CD8-positive, alpha-beta memory T cell (primary cell): ENCODE measurements around the gene MORN1. TPM values are rescaled to one million over a fixed set of nuclear protein-coding genes. Genes with fewer than 3 reads are reported as not detected.
A peak's percentile ranks its signal among the peaks of the same experiment; 100 is the strongest.

Experiments used
- CTCF ChIA-PET: fragments of 350-600 bp; sonication (Branson Sonifier 250); formaldehyde crosslinking; loops from one replicate; lab custom pipeline; 2021; ENCODE audit warnings: antibody characterized with exemption; lab: Charles Lee
- POLR2A ChIA-PET: fragments of 350-600 bp; sonication (Branson Sonifier 250); formaldehyde crosslinking; loops from one replicate; lab custom pipeline; 2021; ENCODE audit warnings: antibody characterized with exemption; lab: Charles Lee
- DNase-seq, 5 donors: peaks; one replicate each; pipeline versions ENCODE4 v3.0.0 to v3.0.0-alpha.2; 2020 to 2022; ENCODE audit warnings: mixed read lengths in 1 of 5
- H3K27ac ChIP-seq: one replicate; pipeline ENCODE4 v1.7.0; 2013; ENCODE audit warnings: low read depth, mild to moderate bottlenecking, low read length, moderate library complexity
- H3K27me3 ChIP-seq: 2 replicates; pipeline ENCODE4 v1.7.0; 2013; ENCODE audit warnings: low read length, mild to moderate bottlenecking; ENCODE audit not compliant: insufficient read depth, poor library complexity, severe bottlenecking
- H3K36me3 ChIP-seq: 2 replicates; pipeline ENCODE4 v1.7.0; 2013; ENCODE audit warnings: mild to moderate bottlenecking, low read length, moderate library complexity; ENCODE audit not compliant: insufficient read depth
- H3K4me1 ChIP-seq: 2 replicates; pipeline ENCODE4 v1.7.0; 2013; ENCODE audit warnings: mild to moderate bottlenecking, low read length, moderate library complexity; ENCODE audit not compliant: insufficient read depth
- H3K4me3 ChIP-seq: 2 replicates; pipeline ENCODE4 v1.7.0; 2013; ENCODE audit warnings: mild to moderate bottlenecking, low read length
- H3K9me3 ChIP-seq: 2 replicates; pipeline ENCODE4 v1.7.0; 2013; ENCODE audit warnings: mild to moderate bottlenecking, low read length
- H3K27ac Mint-ChIP-seq, 8 donors: one replicate each; pipeline ENCODE4 v1.8.0; 2020 to 2021; ENCODE audit warnings: mixed read lengths in 8 of 8, mild to moderate bottlenecking in 6 of 8, inconsistent platforms in 3 of 8, moderate library complexity in 3 of 8
- H3K27me3 Mint-ChIP-seq, 2 donors: one replicate each; pipeline ENCODE4 v1.8.0; 2020 to 2021; ENCODE audit warnings: mixed read lengths in 2 of 2, mild to moderate bottlenecking in 1 of 2, moderate library complexity in 1 of 2
- H3K36me3 Mint-ChIP-seq, 3 donors: one replicate each; pipeline ENCODE4 v1.8.0; 2020 to 2021; ENCODE audit warnings: mixed read lengths in 3 of 3, inconsistent platforms in 1 of 3, mild to moderate bottlenecking in 1 of 3
- H3K4me1 Mint-ChIP-seq, 3 donors: one replicate each; pipeline ENCODE4 v1.8.0; 2020 to 2021; ENCODE audit warnings: mixed read lengths in 3 of 3, inconsistent platforms in 1 of 3, mild to moderate bottlenecking in 1 of 3
- H3K4me3 Mint-ChIP-seq, 7 donors: one replicate each; pipeline ENCODE4 v1.8.0; 2020 to 2021; ENCODE audit warnings: mixed read lengths in 7 of 7, mild to moderate bottlenecking in 6 of 7, moderate library complexity in 4 of 7, inconsistent platforms in 2 of 7
- H3K9me3 Mint-ChIP-seq, 5 donors: one replicate each; pipeline ENCODE4 v1.8.0; 2020 to 2022; ENCODE audit warnings: mixed read lengths in 5 of 5, mild to moderate bottlenecking in 3 of 5, moderate library complexity in 2 of 5, inconsistent platforms in 1 of 5
- polyA plus RNA-seq: library from polyadenylated mRNA; unstranded; fragments of 300-500 nt; fragmentation: Illumina TruSeq; gene quantifications from one replicate; pipeline ENCODE4 v1.2.3, GENCODE V29; 2021
- total RNA-seq, 2 experiments: library from RNA; stranded (reverse); gene quantifications; one replicate each; pipeline ENCODE4 v1.2.3, GENCODE V29; 2021

The MORN1 gene
- total and polyA plus RNA-seq, 3 experiments from 2014 or later = 3.3 to 10.4 (median 9.4) TPM

DNA sequence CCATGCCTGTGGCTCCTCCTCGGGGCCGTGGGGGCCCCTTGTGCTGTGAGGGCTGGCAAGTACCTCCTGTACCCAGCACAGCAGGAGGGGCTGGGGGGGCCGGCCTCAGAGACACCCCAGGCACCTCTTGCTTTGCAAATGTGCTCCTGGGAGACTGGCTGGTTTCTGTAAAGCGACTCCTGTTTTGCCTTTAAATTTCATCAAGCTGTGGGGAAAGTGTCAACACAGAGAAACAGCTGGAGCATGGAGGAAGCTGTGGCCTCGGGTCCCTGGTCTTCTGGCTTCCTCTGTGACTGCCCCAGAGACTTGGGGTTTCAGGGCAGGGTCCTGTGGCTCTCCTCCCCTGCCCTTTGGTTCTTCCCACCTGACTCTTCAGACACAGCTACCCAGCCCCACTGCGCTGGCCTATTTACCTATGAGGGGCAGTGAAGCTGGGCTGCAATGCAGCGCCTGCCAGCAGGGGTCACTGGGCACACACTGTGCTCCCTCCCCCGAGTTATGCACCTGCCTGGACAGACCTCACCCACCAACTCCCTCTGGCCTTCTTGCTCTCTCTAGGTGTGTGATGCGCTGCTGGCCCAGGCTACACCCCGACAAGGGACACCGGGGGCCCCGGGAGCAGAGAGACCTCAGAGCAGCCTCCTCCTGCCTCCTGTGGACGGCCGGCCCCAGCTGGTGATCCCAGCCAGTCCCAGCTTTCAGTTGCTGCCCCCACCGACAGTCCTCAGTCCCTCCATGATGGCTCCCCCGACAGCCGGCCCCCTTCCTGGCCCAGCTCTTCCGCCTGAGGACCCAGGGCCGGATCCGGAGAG lies 38.6 kb upstream of the MORN1 start:
- POLR2A ChIA-PET = no interaction called here

DNA sequence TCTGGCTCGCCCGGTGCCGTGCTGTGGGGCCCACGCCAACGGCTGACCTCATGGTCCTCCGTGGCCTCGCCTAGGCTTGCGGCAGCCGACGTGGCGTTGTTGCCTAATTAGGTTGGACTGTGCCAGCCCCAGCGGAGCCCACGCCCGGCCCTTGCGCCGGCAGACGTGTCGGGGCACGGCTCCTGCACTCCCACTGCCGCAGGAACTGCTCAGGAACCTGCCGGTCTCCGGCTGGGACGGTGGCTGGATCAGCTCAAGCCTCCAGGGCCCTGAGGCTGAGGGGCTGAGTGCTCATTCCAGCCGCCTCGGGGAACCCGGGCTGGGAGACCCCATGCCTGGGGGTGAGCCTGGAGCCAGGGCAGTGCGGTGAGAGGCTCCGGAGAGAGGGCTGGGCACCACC lies 37.1 kb upstream of the MORN1 start:
- H3K27ac Mint-ChIP-seq = no peak overlapping the region
- no peaks in the 10 kb centered on the region for H3K9me3 ChIP-seq
- H3K4me3 Mint-ChIP-seq = no peak overlapping the region
- ChIA-PET POLR2A (no interaction called here), CTCF (no interaction called here)
- no peak for DNase-seq
- no peaks in the 10 kb centered on the region for H3K4me1 Mint-ChIP-seq
- no peaks in the 10 kb centered on the region for H3K36me3 Mint-ChIP-seq
- no peaks in the 10 kb centered on the region for H3K27me3 ChIP-seq
- no peak overlapping the region for H3K27ac ChIP-seq
- peaks cover 0 to 3% (median 0%) of the 10 kb centered on the region in 5 donors for H3K9me3 Mint-ChIP-seq
- no peaks in the 10 kb centered on the region for H3K36me3 ChIP-seq
- no peaks in the 10 kb centered on the region for H3K4me1 ChIP-seq
- no peak overlapping the region for H3K4me3 ChIP-seq
- H3K27me3 Mint-ChIP-seq = no peaks in the 10 kb centered on the region

More for the DNA sequence above, 38.6 kb upstream of the MORN1 start:
- Histone ChIP-seq H3K4me1 (no peaks in the 10 kb centered on the region), H3K36me3 (no peaks in the 10 kb centered on the region), H3K4me3 (no peak overlapping the region), H3K9me3 (no peaks in the 10 kb centered on the region), H3K27ac (no peak overlapping the region), H3K27me3 (no peaks in the 10 kb centered on the region)
- Mint-ChIP-seq H3K9me3 (no peaks in the 10 kb centered on the region), H3K36me3 (no peaks in the 10 kb centered on the region), H3K27ac (no peak overlapping the region), H3K4me3 (peak overlapping the region in 1 of 7 donors; percentile 9), H3K27me3 (no peaks in the 10 kb centered on the region), H3K4me1 (no peaks in the 10 kb centered on the region)
- CTCF ChIA-PET = interaction anchor here (1.0 kb wide), 1 partner anchor 118 kb away, joined by 3 read pairs; no protein-coding TSS in a partner anchor
- DNase-seq = no peak

DNA sequence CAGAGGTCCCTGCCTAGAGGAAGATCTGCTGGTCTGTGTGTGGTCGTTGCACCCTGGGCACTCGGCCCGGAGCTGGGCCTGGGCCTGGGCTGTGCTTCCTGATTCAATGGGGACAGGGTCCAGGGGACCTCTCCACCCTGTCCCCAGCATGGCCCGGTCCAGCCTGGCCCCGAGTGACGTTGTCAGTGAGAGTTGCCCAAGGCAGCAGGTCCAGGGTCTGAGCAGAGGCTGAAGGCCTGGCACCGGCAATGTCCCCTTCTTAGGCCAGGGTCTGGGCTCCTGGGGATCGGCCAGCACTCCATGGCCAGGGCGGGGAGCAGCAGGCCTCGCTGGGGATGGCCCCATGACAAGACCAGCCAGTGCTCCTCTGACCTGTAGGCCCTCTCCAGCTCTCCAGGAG lies 36.6 kb upstream of the MORN1 start:
- ChIA-PET CTCF (no interaction called here), POLR2A (no interaction called here)
- Histone ChIP-seq H3K27ac (no peak overlapping the region), H3K9me3 (no peaks in the 10 kb centered on the region), H3K36me3 (no peaks in the 10 kb centered on the region), H3K27me3 (no peaks in the 10 kb centered on the region), H3K4me1 (no peaks in the 10 kb centered on the region), H3K4me3 (no peak overlapping the region)
- peaks cover 0 to under 1% (median 0%) of the 10 kb centered on the region in 3 donors for H3K36me3 Mint-ChIP-seq
- H3K4me3 Mint-ChIP-seq = no peak overlapping the region
- peaks cover 0 to 8% (median 0%) of the 10 kb centered on the region in 5 donors for H3K9me3 Mint-ChIP-seq
- H3K4me1 Mint-ChIP-seq = no peaks in the 10 kb centered on the region
- H3K27ac Mint-ChIP-seq = no peak overlapping the region
- no peak for DNase-seq
- no peaks in the 10 kb centered on the region for H3K27me3 Mint-ChIP-seq

DNA sequence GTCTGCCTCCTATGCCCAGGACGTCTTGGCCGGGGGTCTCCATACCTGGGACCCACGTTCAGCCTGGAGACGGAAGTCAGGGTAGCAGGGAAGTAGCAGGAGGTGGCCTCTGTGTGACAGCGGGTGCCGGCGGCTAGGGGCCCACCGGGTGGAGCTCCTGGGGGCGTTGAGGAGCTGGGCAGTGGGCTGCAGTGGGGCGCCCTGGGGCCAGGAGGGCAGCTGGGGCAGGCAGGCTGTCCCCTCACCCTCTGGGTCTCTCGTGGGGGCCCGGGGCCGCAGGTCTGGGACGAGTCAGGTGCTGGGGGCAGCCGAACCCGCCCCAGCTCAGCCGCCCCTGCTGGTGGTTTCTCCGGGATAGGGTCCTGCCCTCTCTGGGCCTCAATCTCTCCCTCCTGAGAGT lies 35.7 kb upstream of the MORN1 start:
- no peaks in the 10 kb centered on the region for H3K27me3 ChIP-seq
- Mint-ChIP-seq H3K27me3 (no peaks in the 10 kb centered on the region), H3K4me3 (no peak overlapping the region), H3K4me1 (no peaks in the 10 kb centered on the region), H3K36me3 (peaks cover 0 to 8% (median 1%) of the 10 kb centered on the region in 3 donors), H3K9me3 (peaks cover 0 to 11% (median 2%) of the 10 kb centered on the region in 5 donors), H3K27ac (no peak overlapping the region)
- H3K36me3 ChIP-seq = no peaks in the 10 kb centered on the region
- H3K27ac ChIP-seq = no peak overlapping the region
- POLR2A ChIA-PET = no interaction called here
- H3K4me3 ChIP-seq = no peak overlapping the region
- DNase-seq = no peak
- no peaks in the 10 kb centered on the region for H3K9me3 ChIP-seq
- CTCF ChIA-PET = no interaction called here
- no peaks in the 10 kb centered on the region for H3K4me1 ChIP-seq

DNA sequence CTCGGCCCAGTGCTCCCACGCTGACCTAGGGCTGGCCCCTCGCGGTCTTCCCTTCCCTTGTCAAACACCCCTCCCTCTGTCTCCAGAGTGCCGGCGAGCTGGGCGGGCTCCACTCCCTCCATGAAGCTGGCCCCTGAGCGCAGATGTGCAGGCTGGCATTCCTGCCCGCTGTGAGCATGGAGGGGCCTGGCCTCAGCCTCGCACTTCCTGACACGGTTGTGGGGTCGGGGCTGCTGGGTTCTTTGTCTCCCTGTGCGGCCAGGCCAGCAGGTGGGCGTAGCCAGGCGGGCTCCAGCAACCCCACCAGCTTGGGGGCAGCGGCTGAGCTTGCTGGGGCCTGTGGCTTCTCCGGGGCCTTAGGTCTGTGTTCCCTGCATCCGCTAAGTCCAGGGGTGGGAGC lies 35.2 kb upstream of the MORN1 start:
- H3K4me3 ChIP-seq = no peak overlapping the region
- H3K36me3 ChIP-seq = no peaks in the 10 kb centered on the region
- ChIA-PET POLR2A (no interaction called here), CTCF (no interaction called here)
- no peak for DNase-seq
- no peaks in the 10 kb centered on the region for H3K9me3 ChIP-seq
- no peaks in the 10 kb centered on the region for H3K4me1 ChIP-seq
- Mint-ChIP-seq H3K4me3 (no peak overlapping the region), H3K27ac (no peak overlapping the region), H3K9me3 (peaks cover 0 to 11% (median 2%) of the 10 kb centered on the region in 5 donors), H3K27me3 (no peaks in the 10 kb centered on the region), H3K4me1 (no peaks in the 10 kb centered on the region), H3K36me3 (peaks cover 0 to 8% (median 1%) of the 10 kb centered on the region in 3 donors)
- no peak overlapping the region for H3K27ac ChIP-seq
- no peaks in the 10 kb centered on the region for H3K27me3 ChIP-seq

DNA sequence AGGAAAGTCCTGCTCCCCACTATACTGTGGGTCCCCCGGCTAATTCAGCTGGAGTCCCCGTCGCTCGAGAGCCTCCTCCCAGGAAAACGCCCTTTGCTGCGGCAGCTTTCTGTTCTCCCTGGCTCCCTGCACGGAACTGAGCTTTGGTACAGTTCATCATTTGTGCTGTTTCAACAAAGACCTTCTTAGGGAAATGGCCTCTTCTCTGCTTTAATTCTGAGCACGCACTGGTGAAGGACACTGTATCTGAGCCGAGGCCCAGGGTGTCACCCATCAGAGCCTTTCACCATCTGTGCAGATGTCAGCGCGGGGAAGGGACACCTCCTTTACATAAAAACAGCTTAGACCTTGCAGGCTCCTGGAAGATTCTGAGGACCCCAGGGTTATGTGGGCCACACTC lies 34.5 kb upstream of the MORN1 start:
- ChIA-PET CTCF (no interaction called here), POLR2A (no interaction called here)
- no peaks in the 10 kb centered on the region for H3K4me1 Mint-ChIP-seq
- H3K27ac Mint-ChIP-seq = no peak overlapping the region
- DNase-seq = no peak
- no peaks in the 10 kb centered on the region for H3K27me3 Mint-ChIP-seq
- no peaks in the 10 kb centered on the region for H3K27me3 ChIP-seq
- peaks cover 0 to 11% (median 2%) of the 10 kb centered on the region in 5 donors for H3K9me3 Mint-ChIP-seq
- H3K27ac ChIP-seq = no peak overlapping the region
- H3K4me3 Mint-ChIP-seq = no peak overlapping the region
- peaks cover 0 to 8% (median 1%) of the 10 kb centered on the region in 3 donors for H3K36me3 Mint-ChIP-seq
- H3K36me3 ChIP-seq = no peaks in the 10 kb centered on the region
- H3K4me3 ChIP-seq = no peak overlapping the region
- H3K4me1 ChIP-seq = no peaks in the 10 kb centered on the region
- H3K9me3 ChIP-seq = no peaks in the 10 kb centered on the region

DNA sequence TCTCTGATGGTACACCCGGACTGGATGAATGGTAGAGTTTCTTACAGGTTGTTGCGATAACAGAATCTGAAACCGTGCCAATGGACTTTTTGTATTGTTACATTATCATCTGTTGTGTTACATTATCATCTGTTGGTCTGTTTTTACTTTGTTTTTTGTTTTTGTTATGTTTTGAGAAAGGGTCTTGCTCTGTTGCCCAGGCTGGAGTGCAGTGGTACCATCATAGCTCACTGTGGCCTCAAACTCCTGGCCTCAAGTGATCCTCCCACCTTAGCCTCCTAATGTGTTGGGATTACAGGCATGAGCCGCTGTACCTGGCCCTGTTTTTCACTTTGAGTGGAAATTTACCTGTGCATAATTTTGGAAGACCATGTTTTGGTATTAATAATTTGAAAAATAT lies 31.2 kb upstream of the MORN1 start:
- no peak overlapping the region for H3K27ac Mint-ChIP-seq
- H3K4me1 Mint-ChIP-seq = peaks cover 0 to 13% (median 0%) of the 10 kb centered on the region in 3 donors
- peaks cover 1 to 8% (median 2%) of the 10 kb centered on the region in 3 donors for H3K36me3 Mint-ChIP-seq
- Histone ChIP-seq H3K4me3 (no peak overlapping the region), H3K27ac (no peak overlapping the region), H3K36me3 (no peaks in the 10 kb centered on the region), H3K27me3 (no peaks in the 10 kb centered on the region), H3K9me3 (no peaks in the 10 kb centered on the region), H3K4me1 (peaks cover 4% of the 10 kb centered on the region)
- peaks cover 0 to 2% of the 10 kb centered on the region in 2 donors for H3K27me3 Mint-ChIP-seq
- DNase-seq = no peak
- CTCF ChIA-PET = interaction anchor here (0.9 kb wide), 1 partner anchor 13 kb away, joined by 3 read pairs; no protein-coding TSS in a partner anchor
- H3K4me3 Mint-ChIP-seq = no peak overlapping the region
- peaks cover 0 to 11% (median 2%) of the 10 kb centered on the region in 5 donors for H3K9me3 Mint-ChIP-seq
- POLR2A ChIA-PET = no interaction called here

DNA sequence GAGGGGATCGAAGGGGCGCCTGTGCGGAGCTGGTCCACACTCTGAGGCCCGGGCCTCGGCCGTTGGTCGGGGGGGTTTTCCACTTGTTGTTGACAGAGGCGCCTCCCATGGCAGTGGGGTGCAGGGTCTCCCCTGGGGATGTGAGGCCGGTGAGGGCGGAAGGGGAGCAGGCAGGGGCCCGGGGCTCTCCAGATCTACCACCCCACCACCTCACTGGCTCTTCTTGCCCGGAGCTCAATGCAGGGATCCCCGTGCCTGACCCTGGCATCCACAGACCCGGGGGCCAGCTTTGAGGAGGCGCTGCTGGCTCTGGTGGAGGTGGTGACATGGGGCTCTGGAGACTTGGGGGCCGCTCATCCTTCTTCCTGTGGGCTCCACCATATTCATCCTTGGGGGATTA lies 28.1 kb upstream of the MORN1 start:
- peaks cover 1 to 8% (median 2%) of the 10 kb centered on the region in 3 donors for H3K36me3 Mint-ChIP-seq
- no peak for DNase-seq
- CTCF ChIA-PET = interaction anchor here (1.6 kb wide), 1 partner anchor 368 kb away, joined by 4 read pairs; no protein-coding TSS in a partner anchor
- Histone ChIP-seq H3K27ac (no peak overlapping the region), H3K4me1 (peaks cover 35% of the 10 kb centered on the region), H3K9me3 (no peaks in the 10 kb centered on the region), H3K4me3 (no peak overlapping the region), H3K27me3 (no peaks in the 10 kb centered on the region), H3K36me3 (no peaks in the 10 kb centered on the region)
- H3K4me3 Mint-ChIP-seq = peak overlapping the region in 1 of 7 donors; percentile 78
- H3K9me3 Mint-ChIP-seq = peaks cover 0 to 11% (median 2%) of the 10 kb centered on the region in 5 donors
- peak overlapping the region in 1 of 8 donors; percentile 38 for H3K27ac Mint-ChIP-seq
- peaks cover 0 to 2% of the 10 kb centered on the region in 2 donors for H3K27me3 Mint-ChIP-seq
- H3K4me1 Mint-ChIP-seq = peaks cover 20 to 40% (median 24%) of the 10 kb centered on the region in 3 donors
- POLR2A ChIA-PET = no interaction called here
